Lung (tissue), 12 donors: ENCODE results near the gene DHRS3. TPM values are rescaled to one million over a fixed set of nuclear protein-coding genes. Genes with fewer than 3 reads are reported as not detected.
A peak's percentile ranks its signal among the peaks of the same experiment; 100 is the strongest.
"Not testable (repeated sequence)": the region's sequence is repeated elsewhere in the genome, so short reads cannot be mapped to it uniquely, and the experiment has no call there.

Experiments
- ATAC-seq: fragments of 200-7000 bp; cut with Tn5 transposase; one replicate; pipeline ENCODE4 v1.9.1; 2020; ENCODE audit warnings: moderate number of reproducible peaks; ENCODE audit not compliant: insufficient read depth, low FRiP score
- DNase-seq, 3 donors: peaks; one replicate each; pipeline ENCODE4 v3.0.0-alpha.2; 2013 to 2017
- H3K27ac ChIP-seq, 2 donors: one replicate each; pipeline ENCODE4 v1.5.1; 2013; ENCODE audit warnings: mild to moderate bottlenecking in 2 of 2, moderate library complexity in 2 of 2, control low read depth in 1 of 2, inconsistent platforms in 1 of 2, low read depth in 1 of 2, low read length in 1 of 2
- H3K27me3 ChIP-seq, 3 donors: one replicate each; pipeline ENCODE4 v1.5.1; 2013; ENCODE audit warnings: low read length in 2 of 3; ENCODE audit not compliant: control insufficient read depth in 3 of 3, insufficient read depth in 3 of 3
- H3K36me3 ChIP-seq, 4 donors: one replicate each; pipeline ENCODE4 v1.5.1; 2013; ENCODE audit warnings: low read length in 4 of 4, mild to moderate bottlenecking in 1 of 4, moderate library complexity in 1 of 4; ENCODE audit not compliant: control insufficient read depth in 4 of 4, insufficient read depth in 4 of 4
- H3K4me1 ChIP-seq, 5 donors: one replicate each; pipeline ENCODE4 v1.5.1; 2013; ENCODE audit warnings: low read length in 5 of 5, mild to moderate bottlenecking in 2 of 5, moderate library complexity in 1 of 5; ENCODE audit not compliant: control insufficient read depth in 5 of 5, insufficient read depth in 5 of 5
- H3K4me3 ChIP-seq: one replicate; pipeline ENCODE4 v1.5.1; 2013; ENCODE audit warnings: mild to moderate bottlenecking, control low read depth, moderate library complexity
- H3K9ac ChIP-seq, 2 donors: one replicate each; pipeline ENCODE4 v1.5.1; 2013; ENCODE audit warnings: low read length in 2 of 2, control low read depth in 1 of 2; ENCODE audit not compliant: insufficient read depth in 1 of 2
- H3K9me3 ChIP-seq, 4 donors: one replicate each; pipeline ENCODE4 v1.5.1; 2013; ENCODE audit warnings: low read length in 3 of 4, mild to moderate bottlenecking in 1 of 4, moderate library complexity in 1 of 4; ENCODE audit not compliant: control insufficient read depth in 4 of 4, insufficient read depth in 3 of 4
- WGBS, 2 donors: extraction: QIAGEN DNeasy Blood & Tissue Kit; methylation state at CpG; one replicate each; pipeline ENCODE4 v1.1.7; 2013; 5-methylcytosine and 5-hydroxymethylcytosine counted together
- polyA plus RNA-seq, 2 donors: library from polyadenylated mRNA; stranded (reverse); fragments of 200-250 nt; gene quantifications; one replicate each; pipeline ENCODE4 v1.2.1, GENCODE V29; 2013
- total RNA-seq, 2 donors: library from RNA; depleted of rRNA in 1 of 2; stranded (reverse); fragments of >200 nt in 1 of 2; gene quantifications; one replicate each; pipeline ENCODE4 v1.2.1, GENCODE V29; 2014 to 2021
- TF ChIP-seq, protein P1 (sequence below): IDR thresholded peaks from 2 replicates; pipeline ENCODE4 v1.5.1; 2012; ENCODE audit warnings: mild to moderate bottlenecking; ENCODE audit errors: control extremely low read depth, extremely low read depth
- donor health status: control.
- donor health status: control.
- donor health status: Bipolar disorder and iron deficiency.
- donor health status: healthy.
- donor health status: DM: yes; HTN: yes; CAD: no.

The DHRS3 gene
- total and polyA plus RNA-seq, 4 donors, result 56.7 to 109 (median 79.8) TPM

DNA sequence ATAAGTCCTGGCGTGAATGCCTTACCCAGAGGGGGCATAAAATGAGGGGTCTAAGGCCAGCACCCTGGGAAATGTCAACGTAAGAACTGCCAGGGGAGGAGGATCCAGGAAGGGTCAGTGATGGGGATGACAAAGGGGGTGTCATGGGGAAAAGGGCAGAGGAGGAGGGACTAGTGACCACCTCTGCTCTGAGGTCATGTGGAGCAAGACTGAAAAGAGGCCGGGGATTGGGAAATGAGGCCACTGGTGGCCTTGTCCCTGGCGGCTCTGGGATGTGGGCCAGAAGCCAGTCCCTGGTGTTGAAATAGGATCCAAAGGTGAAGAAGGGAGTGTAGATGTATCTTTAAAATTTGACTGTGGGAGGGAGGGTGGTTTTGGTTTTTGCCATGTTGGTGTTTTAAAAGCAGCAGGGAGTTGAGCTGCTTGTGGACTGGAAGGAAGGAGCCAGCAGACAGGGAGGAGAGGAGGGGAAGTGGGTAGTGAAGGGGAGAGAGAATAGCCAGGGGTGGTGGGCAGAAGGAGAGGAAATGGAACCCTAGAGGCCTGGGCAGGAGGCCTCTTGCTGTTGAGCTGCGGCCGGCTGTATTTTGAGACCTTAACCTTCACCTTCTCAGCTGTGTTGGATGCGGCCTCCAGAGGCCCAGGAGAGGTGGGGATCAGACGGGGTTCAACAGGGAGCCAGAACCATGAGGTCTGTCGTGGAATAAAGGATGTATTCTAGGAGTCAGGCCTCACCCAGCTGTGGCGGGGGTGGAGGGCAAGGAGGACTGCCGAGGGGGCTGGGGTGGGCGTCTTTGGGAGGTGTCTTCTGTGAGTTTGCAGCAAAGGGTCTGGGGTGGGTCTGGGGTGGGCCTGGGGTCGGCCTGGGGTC lies 92.5 kb downstream of the DHRS3 start:
- no peaks in the 10 kb centered on the region for H3K9me3 ChIP-seq
- no peaks in the 10 kb centered on the region for H3K36me3 ChIP-seq
- no peak overlapping the region for H3K4me3 ChIP-seq
- 81 to 83% methylated on average over 13 of the region's 13 CpGs for WGBS, 2 donors
- DNase-seq (peak in 1 of 3 donors; percentile 53), ATAC-seq (no peak)
- no peaks in the 10 kb centered on the region for H3K27me3 ChIP-seq
- peak overlapping the region in 1 of 2 donors; percentile 26 for H3K27ac ChIP-seq
- H3K9ac ChIP-seq, result no peak overlapping the region
- TF ChIP-seq, protein P1, sequence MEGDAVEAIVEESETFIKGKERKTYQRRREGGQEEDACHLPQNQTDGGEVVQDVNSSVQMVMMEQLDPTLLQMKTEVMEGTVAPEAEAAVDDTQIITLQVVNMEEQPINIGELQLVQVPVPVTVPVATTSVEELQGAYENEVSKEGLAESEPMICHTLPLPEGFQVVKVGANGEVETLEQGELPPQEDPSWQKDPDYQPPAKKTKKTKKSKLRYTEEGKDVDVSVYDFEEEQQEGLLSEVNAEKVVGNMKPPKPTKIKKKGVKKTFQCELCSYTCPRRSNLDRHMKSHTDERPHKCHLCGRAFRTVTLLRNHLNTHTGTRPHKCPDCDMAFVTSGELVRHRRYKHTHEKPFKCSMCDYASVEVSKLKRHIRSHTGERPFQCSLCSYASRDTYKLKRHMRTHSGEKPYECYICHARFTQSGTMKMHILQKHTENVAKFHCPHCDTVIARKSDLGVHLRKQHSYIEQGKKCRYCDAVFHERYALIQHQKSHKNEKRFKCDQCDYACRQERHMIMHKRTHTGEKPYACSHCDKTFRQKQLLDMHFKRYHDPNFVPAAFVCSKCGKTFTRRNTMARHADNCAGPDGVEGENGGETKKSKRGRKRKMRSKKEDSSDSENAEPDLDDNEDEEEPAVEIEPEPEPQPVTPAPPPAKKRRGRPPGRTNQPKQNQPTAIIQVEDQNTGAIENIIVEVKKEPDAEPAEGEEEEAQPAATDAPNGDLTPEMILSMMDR, result no peak
- H3K4me1 ChIP-seq, result peaks cover 0 to 19% (median 14%) of the 10 kb centered on the region in 5 donors

DNA sequence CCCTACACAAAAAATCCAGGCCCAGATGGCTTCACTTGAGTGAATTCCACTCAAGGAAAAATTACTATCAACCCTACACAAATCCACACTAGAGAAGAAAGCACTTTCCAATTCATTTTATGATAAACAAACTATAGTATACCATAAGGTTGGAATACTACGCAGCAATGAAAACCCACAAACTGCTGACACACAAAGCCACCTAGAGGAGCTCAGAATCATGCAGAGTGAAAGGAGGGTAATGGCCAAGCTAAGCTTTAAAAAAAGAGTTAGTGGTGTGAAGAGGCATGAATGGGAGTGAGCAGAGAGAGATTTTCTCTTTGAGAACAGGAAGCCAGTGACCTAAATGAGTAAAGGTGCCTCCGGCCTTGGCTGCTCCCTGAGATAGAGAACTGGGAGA lies 93.7 kb downstream of the DHRS3 start:
- no peaks in the 10 kb centered on the region for H3K9me3 ChIP-seq
- H3K4me1 ChIP-seq, result peaks cover 0 to 25% (median 18%) of the 10 kb centered on the region in 5 donors
- no peak overlapping the region for H3K9ac ChIP-seq
- ATAC-seq (no peak), DNase-seq (no peak)
- TF ChIP-seq, protein P1, result no peak
- H3K27ac ChIP-seq, result no peak overlapping the region
- no peaks in the 10 kb centered on the region for H3K27me3 ChIP-seq
- WGBS, 2 donors, result 98 to 99% methylated on average over 2 of the region's 2 CpGs
- no peak overlapping the region for H3K4me3 ChIP-seq
- no peaks in the 10 kb centered on the region for H3K36me3 ChIP-seq

DNA sequence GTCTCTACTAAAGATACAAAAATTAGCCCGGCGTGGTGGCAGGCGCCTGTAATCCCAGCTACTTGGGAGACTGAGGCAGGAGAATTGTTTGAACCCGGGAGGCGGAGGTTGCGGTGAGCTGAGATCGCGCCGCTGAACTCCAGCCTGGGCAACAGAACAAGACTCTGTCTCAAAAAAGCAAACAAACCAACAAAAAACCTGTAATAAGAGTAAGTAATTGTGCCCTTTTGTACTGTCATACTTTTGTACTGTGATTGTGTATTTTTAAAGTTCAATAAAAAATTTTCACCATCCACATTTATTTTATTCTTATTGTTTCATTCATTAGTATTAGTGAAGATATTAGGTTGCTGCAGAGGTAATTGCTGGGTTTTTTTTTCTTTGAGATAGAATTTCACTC lies 95.2 kb downstream of the DHRS3 start:
- H3K4me3 ChIP-seq, H3K36me3 ChIP-seq, DNase-seq, H3K27me3 ChIP-seq, H3K9ac ChIP-seq, H3K9me3 ChIP-seq, H3K27ac ChIP-seq, ATAC-seq: not testable (repeated sequence)
- WGBS, 2 donors, result 94 to 99% methylated on average over 9 of the region's 9 CpGs
- H3K4me1 ChIP-seq, result peaks cover 7 to 22% (median 16%) of the 10 kb centered on the region in 5 donors

DNA sequence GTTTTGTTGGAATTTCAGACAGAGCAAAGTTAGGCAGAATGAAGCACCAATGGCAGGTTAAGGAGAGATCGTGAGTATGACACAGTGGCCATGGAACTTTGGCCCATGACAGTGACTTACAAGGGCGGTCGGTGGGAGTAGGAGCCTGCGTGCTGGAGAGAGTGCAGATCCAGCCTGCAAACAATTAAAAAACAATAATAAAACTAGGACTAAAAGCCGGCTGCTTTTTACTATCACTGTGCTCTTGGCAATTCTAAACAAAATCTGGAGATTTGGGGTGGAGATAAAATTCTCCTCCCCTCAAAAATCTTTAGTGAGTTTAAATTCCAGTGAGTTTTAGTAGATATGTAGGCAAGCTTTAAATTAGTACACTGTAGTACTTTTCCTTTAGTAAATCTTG lies 96.9 kb downstream of the DHRS3 start:
- Histone ChIP-seq H3K27me3 (no peaks in the 10 kb centered on the region), H3K27ac (no peak overlapping the region), H3K9me3 (no peaks in the 10 kb centered on the region), H3K4me1 (peaks cover 7 to 22% (median 10%) of the 10 kb centered on the region in 5 donors), H3K36me3 (no peaks in the 10 kb centered on the region), H3K9ac (no peak overlapping the region), H3K4me3 (no peak overlapping the region)
- TF ChIP-seq, protein P1, result no peak
- DNase-seq (no peak), ATAC-seq (no peak)
- WGBS, 2 donors, result 90 to 91% methylated on average over 5 of the region's 5 CpGs
